NCI-H446 (cell line): ENCODE data around the gene SHC4.
"Not testable (repeated sequence)": the region's sequence is repeated elsewhere in the genome, so short reads cannot be mapped to it uniquely, and the experiment has no call there.

ENCODE experiments used
- DNase-seq, 2 experiments: peaks; one replicate each; lab custom pipeline; 2025; lab: John Stamatoyannopoulos, UW

The SHC4 gene

GRCh38 chr15:48796930-48797329, 166.8 kb downstream of the SHC4 start:
- DNase-seq: no peak

GRCh38 chr15:48796521-48796920, 167.2 kb downstream of the SHC4 start:
- DNase-seq: no peak

GRCh38 chr15:48795901-48796300, 167.8 kb downstream of the SHC4 start:
- no peak for DNase-seq

- no peak for DNase-seq
These were observed 169.0 kb downstream of the SHC4 start for GRCh38 chr15:48794697-48795134.

GRCh38 chr15:48792408-48792807, 171.3 kb downstream of the SHC4 start:
- DNase-seq: no peak

GRCh38 chr15:48790466-48791115, 173.1 kb downstream of the SHC4 start:
- DNase-seq: not testable (repeated sequence)

- no peak for DNase-seq
These were observed 178.0 kb downstream of the SHC4 start for GRCh38 chr15:48785712-48786111.

- DNase-seq: no peak
These were observed 178.5 kb downstream of the SHC4 start for GRCh38 chr15:48785195-48785594.

GRCh38 chr15:48784756-48785155, 179.0 kb downstream of the SHC4 start:
- DNase-seq: no peak

GRCh38 chr15:48782911-48783310, 180.8 kb downstream of the SHC4 start:
- DNase-seq: no peak

- no peak for DNase-seq
These were observed 182.1 kb downstream of the SHC4 start for GRCh38 chr15:48781481-48782081.

- no peak for DNase-seq
These were observed 182.7 kb downstream of the SHC4 start for GRCh38 chr15:48781017-48781416.

GRCh38 chr15:48778331-48778730, 185.4 kb downstream of the SHC4 start:
- no peak for DNase-seq

- DNase-seq: no peak
These were observed 185.9 kb downstream of the SHC4 start for GRCh38 chr15:48777645-48778330.

- DNase-seq: no peak
These were observed 188.2 kb downstream of the SHC4 start for GRCh38 chr15:48775546-48775945.

- no peak for DNase-seq
These were observed 189.2 kb downstream of the SHC4 start for GRCh38 chr15:48774484-48774883.
